GM19239 (cell line): ENCODE results near the gene CEP131.

ENCODE experiments used
- DNase-seq: peaks from one replicate; pipeline ENCODE4 v3.0.0; 2011; ENCODE audit warnings: low spot score; ENCODE audit not compliant: insufficient read length
- FAIRE-seq: peaks from 2 replicates; lab custom pipeline; 2011; peaks lifted over from hg19 to GRCh38; lab: Jason Lieb, UNC

CEP131 gene

DNA sequence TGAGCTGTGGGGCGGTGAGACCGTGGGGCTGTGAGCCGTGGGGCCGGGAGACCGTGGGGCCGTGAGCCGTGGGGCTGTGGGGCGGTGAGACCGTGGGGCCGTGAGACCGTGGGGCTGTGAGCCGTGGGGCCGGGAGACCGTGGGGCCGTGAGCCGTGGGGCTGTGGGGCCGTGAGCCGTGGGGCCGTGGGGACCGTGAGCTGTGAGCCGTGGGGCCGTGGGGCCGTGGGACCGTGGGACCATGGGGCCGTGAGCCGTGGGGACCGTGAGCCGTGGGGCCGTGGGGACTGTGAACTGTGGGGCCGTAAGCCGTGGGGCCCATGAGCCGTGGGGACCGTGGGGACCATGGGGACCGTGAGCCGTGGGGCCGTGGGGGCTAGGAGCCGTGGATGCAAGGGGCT, 82.1 kb downstream of the CEP131 start:
- FAIRE-seq = no peak

DNA sequence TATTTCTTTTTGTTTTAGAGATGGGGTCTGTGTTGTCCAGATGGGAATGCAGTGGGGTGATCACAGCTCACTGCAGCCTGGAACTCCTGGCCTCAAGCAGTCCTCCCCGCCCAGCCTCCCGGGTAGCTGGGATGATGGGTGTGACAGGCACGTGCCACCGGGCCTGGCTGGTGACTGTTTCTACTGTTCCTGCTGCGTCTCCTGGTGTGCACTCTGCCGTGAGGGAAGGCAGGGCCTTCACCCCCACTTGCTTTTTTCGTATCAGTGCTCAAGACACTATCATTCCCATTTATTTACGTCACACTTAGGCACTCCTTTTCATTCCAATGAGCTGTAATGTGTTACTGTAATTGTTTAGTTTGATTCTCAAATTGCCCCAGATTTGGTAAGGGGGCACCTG, 82.7 kb downstream of the CEP131 start:
- FAIRE-seq = no peak
- no peak for DNase-seq

More for the DNA sequence above, 82.1 kb downstream of the CEP131 start:
- no peak for DNase-seq
